Esophagus squamous epithelium (tissue), 4 donors: ENCODE measurements around the gene HYDIN.
"Not testable (repeated sequence)": the region's sequence is repeated elsewhere in the genome, so short reads cannot be mapped to it uniquely, and the experiment has no call there.

Experiments used
- POLR2A ChIP-seq, 4 donors: fragments of 450-650 bp; IDR thresholded peaks; one replicate each; pipeline ENCODE4 v1.6.1; 2017; ENCODE audit warnings: antibody characterized with exemption in 4 of 4, mild to moderate bottlenecking in 4 of 4, moderate library complexity in 3 of 4
- TF ChIP-seq, protein P1 (sequence below), 6 experiments: fragments of 450-650 bp in 4 of 6; fragments of 200-600 bp in 2 of 6; sonication (generic) in 2 of 6; IDR thresholded peaks; one replicate each; pipeline ENCODE4 v1.5.1; 2016 to 2019; ENCODE audit warnings: antibody characterized with exemption in 6 of 6, mild to moderate bottlenecking in 4 of 6, moderate library complexity in 4 of 6

DNA sequence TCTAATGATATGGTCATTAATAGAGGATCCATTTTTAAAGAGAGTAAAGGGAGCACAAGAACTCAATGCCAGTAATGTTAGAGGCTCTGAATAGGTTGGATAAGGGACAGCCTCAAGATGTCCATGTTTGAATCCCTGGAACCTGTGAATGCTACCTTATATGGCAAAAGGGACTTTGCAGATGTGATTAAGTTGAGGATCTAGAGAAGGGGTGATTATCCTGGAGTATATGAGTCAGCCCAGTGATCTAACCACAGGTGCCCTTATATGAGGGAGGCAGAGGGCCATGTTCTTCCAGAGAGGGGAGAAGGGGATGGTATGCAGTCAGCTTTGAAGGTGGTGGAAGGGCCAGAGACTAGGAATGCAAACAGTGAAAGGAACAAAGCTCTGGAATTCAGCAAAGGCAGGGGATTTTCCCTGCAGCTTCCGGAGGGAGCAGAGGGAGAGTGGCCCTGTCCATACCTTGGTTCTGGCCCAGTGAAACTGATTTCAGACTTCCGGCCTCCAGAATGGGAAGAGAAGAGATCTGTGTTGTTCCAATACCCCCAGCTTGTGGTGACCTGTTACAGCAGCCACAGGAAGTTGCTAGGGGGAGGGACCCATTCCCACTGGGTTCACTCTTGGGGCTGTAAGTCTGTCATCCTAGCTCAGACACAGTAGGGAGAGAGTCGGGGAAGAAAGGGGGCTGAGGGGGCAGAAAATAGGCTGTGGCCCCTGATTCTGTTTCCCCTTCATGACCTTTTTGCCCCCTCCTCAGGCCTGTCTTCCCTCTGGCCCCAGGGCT lies 220.9 kb downstream of the HYDIN start:
- TF ChIP-seq, protein P1, sequence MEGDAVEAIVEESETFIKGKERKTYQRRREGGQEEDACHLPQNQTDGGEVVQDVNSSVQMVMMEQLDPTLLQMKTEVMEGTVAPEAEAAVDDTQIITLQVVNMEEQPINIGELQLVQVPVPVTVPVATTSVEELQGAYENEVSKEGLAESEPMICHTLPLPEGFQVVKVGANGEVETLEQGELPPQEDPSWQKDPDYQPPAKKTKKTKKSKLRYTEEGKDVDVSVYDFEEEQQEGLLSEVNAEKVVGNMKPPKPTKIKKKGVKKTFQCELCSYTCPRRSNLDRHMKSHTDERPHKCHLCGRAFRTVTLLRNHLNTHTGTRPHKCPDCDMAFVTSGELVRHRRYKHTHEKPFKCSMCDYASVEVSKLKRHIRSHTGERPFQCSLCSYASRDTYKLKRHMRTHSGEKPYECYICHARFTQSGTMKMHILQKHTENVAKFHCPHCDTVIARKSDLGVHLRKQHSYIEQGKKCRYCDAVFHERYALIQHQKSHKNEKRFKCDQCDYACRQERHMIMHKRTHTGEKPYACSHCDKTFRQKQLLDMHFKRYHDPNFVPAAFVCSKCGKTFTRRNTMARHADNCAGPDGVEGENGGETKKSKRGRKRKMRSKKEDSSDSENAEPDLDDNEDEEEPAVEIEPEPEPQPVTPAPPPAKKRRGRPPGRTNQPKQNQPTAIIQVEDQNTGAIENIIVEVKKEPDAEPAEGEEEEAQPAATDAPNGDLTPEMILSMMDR (IDR thresholded peaks at IDR 0.05) = not testable (repeated sequence)
- not testable (repeated sequence) for TF ChIP-seq POLR2A (IDR thresholded peaks at IDR 0.05)
